CD14-positive monocyte (primary cell): ENCODE data around the gene COL15A1. TPM values are rescaled to one million over a fixed set of nuclear protein-coding genes. Genes with fewer than 3 reads are reported as not detected.

Source experiments
- DNase-seq, 3 donors: peaks; one replicate each; pipeline ENCODE4 v3.0.0-alpha.2; 2011 to 2022
- H2AFZ ChIP-seq: 2 replicates; pipeline ENCODE4 v1.6.0; 2012; ENCODE audit warnings: mild to moderate bottlenecking, low read depth, low read length, inconsistent platforms; ENCODE audit not compliant: insufficient read depth, poor library complexity, severe bottlenecking
- H3K27ac ChIP-seq, 2 donors: 1 replicate in 1 of 2; 2 replicates in 1 of 2; pipeline ENCODE4 v1.5.1; 2012 to 2013; ENCODE audit warnings: low read length in 2 of 2, control low read depth in 1 of 2, inconsistent platforms in 1 of 2, low read depth in 1 of 2, mild to moderate bottlenecking in 1 of 2
- H3K27me3 ChIP-seq, 2 donors: one replicate each; pipeline versions ENCODE4 v1.6.0 to v1.6.1; 2011 to 2013; ENCODE audit warnings: low read length in 2 of 2; ENCODE audit not compliant: control insufficient read depth in 2 of 2, insufficient read depth in 2 of 2
- H3K36me3 ChIP-seq, 2 donors: replicated peaks in 1 of 2; 1 replicate in 1 of 2; 2 replicates in 1 of 2; pipeline versions ENCODE4 v1.5.1 to v1.6.1; 2012 to 2013; ENCODE audit warnings: low read length in 2 of 2, control low read depth in 1 of 2, inconsistent platforms in 1 of 2, mild to moderate bottlenecking in 1 of 2; ENCODE audit not compliant: insufficient read depth in 2 of 2, control insufficient read depth in 1 of 2
- H3K4me1 ChIP-seq, 2 donors: 1 replicate in 1 of 2; 2 replicates in 1 of 2; pipeline versions ENCODE4 v1.5.1 to v1.6.1; 2012 to 2013; ENCODE audit warnings: low read length in 2 of 2, control low read depth in 1 of 2, inconsistent platforms in 1 of 2, mild to moderate bottlenecking in 1 of 2, moderate library complexity in 1 of 2; ENCODE audit not compliant: insufficient read depth in 2 of 2, control insufficient read depth in 1 of 2
- H3K4me2 ChIP-seq: replicated peaks from 2 replicates; pipeline ENCODE3; 2012; ENCODE audit warnings: low read length, moderate library complexity, mild to moderate bottlenecking; ENCODE audit not compliant: poor library complexity, severe bottlenecking; ENCODE audit errors: extremely low read depth
- H3K4me3 ChIP-seq, 3 experiments: fragments of 200-600 bp in 1 of 3; sonication (generic) in 1 of 3; replicated peaks in 1 of 3; 1 replicate in 2 of 3; 2 replicates in 1 of 3; pipeline ENCODE4 v1.5.1; 2011 to 2013; ENCODE audit warnings: low read length in 3 of 3, mild to moderate bottlenecking in 3 of 3, control low read depth in 2 of 3, low read depth in 2 of 3, inconsistent platforms in 1 of 3, moderate library complexity in 1 of 3
- H3K79me2 ChIP-seq: 2 replicates; pipeline ENCODE4 v1.6.0; 2012; ENCODE audit warnings: mild to moderate bottlenecking, control low read depth, inconsistent platforms, low read length, moderate library complexity; ENCODE audit not compliant: insufficient read depth
- H3K9ac ChIP-seq: 2 replicates; pipeline ENCODE4 v1.6.0; 2017; ENCODE audit warnings: low read length, mild to moderate bottlenecking; ENCODE audit not compliant: insufficient read depth, poor library complexity, severe bottlenecking
- H3K9me3 ChIP-seq, 2 donors: replicated peaks in 1 of 2; 1 replicate in 1 of 2; 2 replicates in 1 of 2; pipeline versions ENCODE4 v1.5.1 to v1.6.1; 2012 to 2013; ENCODE audit warnings: low read length in 2 of 2, control low read depth in 1 of 2; ENCODE audit not compliant: control insufficient read depth in 1 of 2, insufficient read depth in 1 of 2
- H4K20me1 ChIP-seq: 2 replicates; pipeline ENCODE4 v1.6.0; 2012; ENCODE audit warnings: mild to moderate bottlenecking, low read length, control low read depth, moderate library complexity; ENCODE audit not compliant: insufficient read depth
- H3K27ac Mint-ChIP-seq, 7 donors: one replicate each; pipeline ENCODE4 v1.8.0; 2020; ENCODE audit warnings: mild to moderate bottlenecking in 7 of 7, mixed read lengths in 7 of 7, moderate library complexity in 6 of 7, inconsistent platforms in 2 of 7
- H3K27me3 Mint-ChIP-seq, 3 donors: one replicate each; pipeline ENCODE4 v1.8.0; 2021 to 2022; ENCODE audit warnings: low read depth in 3 of 3, mild to moderate bottlenecking in 3 of 3, mixed read lengths in 3 of 3, moderate library complexity in 3 of 3, inconsistent platforms in 1 of 3
- H3K36me3 Mint-ChIP-seq, 2 donors: one replicate each; pipeline ENCODE4 v1.8.0; 2020; ENCODE audit warnings: mixed read lengths in 2 of 2, inconsistent platforms in 1 of 2, mild to moderate bottlenecking in 1 of 2
- H3K4me1 Mint-ChIP-seq: one replicate; pipeline ENCODE4 v1.8.0; 2020; ENCODE audit warnings: mild to moderate bottlenecking, mixed read lengths
- H3K4me3 Mint-ChIP-seq, 2 donors: one replicate each; pipeline ENCODE4 v1.8.0; 2020; ENCODE audit warnings: mild to moderate bottlenecking in 2 of 2, mixed read lengths in 2 of 2, moderate library complexity in 1 of 2
- H3K9me3 Mint-ChIP-seq, 7 donors: one replicate each; pipeline ENCODE4 v1.8.0; 2020 to 2022; ENCODE audit warnings: mixed read lengths in 7 of 7, mild to moderate bottlenecking in 6 of 7, moderate library complexity in 6 of 7, inconsistent platforms in 2 of 7
- WGBS: methylation state at CpG from one replicate; pipeline ENCODE4 v1.1.5; 2013; ENCODE audit warnings: missing lambda C conversion rate; ENCODE audit not compliant: insufficient coverage; 5-methylcytosine and 5-hydroxymethylcytosine counted together
- intact Hi-C, 2 donors: fragments of 100-400 bp; cut with micrococcal nuclease; formaldehyde crosslinking; loops; one replicate each; pipeline versions ENCODE4 v1.15.0 to v1.15.1; 2023
- polyA plus RNA-seq, 3 donors: library from polyadenylated mRNA; depleted of rRNA in 1 of 3; unstranded in 2 of 3; stranded (reverse) in 1 of 3; fragments of 300-500 nt in 2 of 3; fragments of >200 nt in 1 of 3; fragmentation: Illumina TruSeq in 2 of 3; gene quantifications; 1 replicate in 2 of 3; 2 replicates in 1 of 3; pipeline ENCODE4 v1.2.3, GENCODE V29; 2012 to 2021
- TF ChIP-seq, protein P1 (sequence below): fragments of 200-600 bp; IDR thresholded peaks from one replicate; pipeline ENCODE4 v1.8.0; 2022; ENCODE audit warnings: antibody characterized with exemption, mild to moderate bottlenecking

COL15A1 gene
- polyA plus RNA-seq, 3 donors = 0.03 to 0.14 (median 0.11) TPM

DNA sequence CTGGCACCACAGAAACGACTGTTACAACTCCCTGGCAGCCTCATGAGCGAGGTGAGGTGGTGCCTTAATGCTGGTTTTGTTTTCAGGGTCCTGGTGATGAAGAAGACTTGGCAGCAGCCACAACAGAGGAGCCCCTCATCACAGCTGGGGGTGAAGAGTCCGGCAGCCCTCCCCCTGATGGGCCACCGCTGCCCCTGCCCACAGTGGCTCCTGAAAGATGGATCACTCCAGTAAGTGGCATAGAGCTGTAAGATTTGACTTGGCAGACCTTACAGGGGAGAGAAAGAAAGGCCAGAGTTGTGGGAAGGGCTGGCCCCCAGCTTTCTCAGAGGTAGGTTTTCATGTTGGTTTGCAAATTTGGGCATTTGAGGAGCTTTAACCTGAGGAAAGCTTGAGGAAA is 72.2 kb downstream of the COL15A1 start:
- TF ChIP-seq, protein P1, sequence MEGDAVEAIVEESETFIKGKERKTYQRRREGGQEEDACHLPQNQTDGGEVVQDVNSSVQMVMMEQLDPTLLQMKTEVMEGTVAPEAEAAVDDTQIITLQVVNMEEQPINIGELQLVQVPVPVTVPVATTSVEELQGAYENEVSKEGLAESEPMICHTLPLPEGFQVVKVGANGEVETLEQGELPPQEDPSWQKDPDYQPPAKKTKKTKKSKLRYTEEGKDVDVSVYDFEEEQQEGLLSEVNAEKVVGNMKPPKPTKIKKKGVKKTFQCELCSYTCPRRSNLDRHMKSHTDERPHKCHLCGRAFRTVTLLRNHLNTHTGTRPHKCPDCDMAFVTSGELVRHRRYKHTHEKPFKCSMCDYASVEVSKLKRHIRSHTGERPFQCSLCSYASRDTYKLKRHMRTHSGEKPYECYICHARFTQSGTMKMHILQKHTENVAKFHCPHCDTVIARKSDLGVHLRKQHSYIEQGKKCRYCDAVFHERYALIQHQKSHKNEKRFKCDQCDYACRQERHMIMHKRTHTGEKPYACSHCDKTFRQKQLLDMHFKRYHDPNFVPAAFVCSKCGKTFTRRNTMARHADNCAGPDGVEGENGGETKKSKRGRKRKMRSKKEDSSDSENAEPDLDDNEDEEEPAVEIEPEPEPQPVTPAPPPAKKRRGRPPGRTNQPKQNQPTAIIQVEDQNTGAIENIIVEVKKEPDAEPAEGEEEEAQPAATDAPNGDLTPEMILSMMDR = no peak
- Histone ChIP-seq H3K9ac (no peak overlapping the region), H3K79me2 (no peaks in the 10 kb centered on the region), H3K27ac (no peak overlapping the region), H3K9me3 (peaks cover 6 to 15% of the 10 kb centered on the region in 2 donors), H3K27me3 (no peaks in the 10 kb centered on the region), H3K4me1 (no peaks in the 10 kb centered on the region), H3K36me3 (no peaks in the 10 kb centered on the region), H4K20me1 (no peaks in the 10 kb centered on the region), H3K4me3 (no peak overlapping the region), H3K4me2 (no peak overlapping the region), H2AFZ (no peak overlapping the region)
- intact Hi-C loops = no loop called here
- H3K36me3 Mint-ChIP-seq = peaks cover 0 to 1% of the 10 kb centered on the region in 2 donors
- DNase-seq = no peak
- peaks cover 3 to 9% (median 4%) of the 10 kb centered on the region in 3 donors for H3K27me3 Mint-ChIP-seq
- H3K4me3 Mint-ChIP-seq = no peak overlapping the region
- H3K27ac Mint-ChIP-seq = peak overlapping the region in 1 of 7 donors; percentile 27
- 97% methylated on average over 3 of the region's 4 CpGs for WGBS
- no peaks in the 10 kb centered on the region for H3K4me1 Mint-ChIP-seq
- peaks cover 0 to 21% (median 10%) of the 10 kb centered on the region in 7 donors for H3K9me3 Mint-ChIP-seq

DNA sequence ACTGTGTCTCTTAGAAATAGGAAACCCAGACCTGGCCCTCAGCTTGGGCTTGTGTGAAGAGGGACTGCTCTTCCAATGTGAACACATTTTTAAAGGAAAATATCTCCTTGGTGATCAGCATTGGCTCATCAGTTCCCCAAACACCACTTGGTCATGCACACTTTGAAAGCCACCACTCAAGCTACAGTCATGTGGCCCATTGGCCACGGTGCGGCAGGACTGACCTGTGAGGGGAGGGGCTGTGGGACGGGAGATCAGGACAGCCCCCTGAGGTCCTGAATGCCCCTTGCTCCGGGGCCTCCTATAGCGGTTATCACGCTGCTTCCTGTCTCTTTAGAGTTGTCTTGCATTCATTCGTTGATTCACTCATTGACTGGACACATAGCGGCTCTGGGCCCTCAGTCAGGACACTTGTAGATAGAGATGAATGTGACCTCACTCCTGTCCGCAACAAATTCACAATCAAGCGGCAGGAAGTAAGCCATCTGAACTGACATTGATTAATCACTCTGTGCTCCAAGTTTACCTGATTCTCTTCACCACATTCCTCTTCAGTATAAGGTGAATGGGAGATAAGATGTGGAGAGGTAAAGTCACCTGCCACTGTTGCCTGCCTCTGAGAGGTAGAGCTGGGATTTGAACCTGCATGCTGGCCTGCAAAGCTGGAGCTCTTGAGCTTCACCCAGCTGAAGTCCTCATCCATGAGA is 73.1 kb downstream of the COL15A1 start:
- Mint-ChIP-seq H3K9me3 (peaks cover 0 to 16% (median 7%) of the 10 kb centered on the region in 7 donors), H3K4me3 (no peak overlapping the region)

More for the DNA sequence above, 73.1 kb downstream of the COL15A1 start:
- no peaks in the 10 kb centered on the region for H3K4me1 Mint-ChIP-seq
- no peaks in the 10 kb centered on the region for H4K20me1 ChIP-seq
- no peaks in the 10 kb centered on the region for H3K27me3 ChIP-seq
- 93% methylated on average over 4 of the region's 10 CpGs for WGBS
- intact Hi-C loops = no loop called here
- H3K36me3 Mint-ChIP-seq = peaks cover 0 to 1% of the 10 kb centered on the region in 2 donors
- TF ChIP-seq, protein P1 = no peak
- no peak overlapping the region for H3K4me2 ChIP-seq
- peaks cover 6 to 8% of the 10 kb centered on the region in 2 donors for H3K9me3 ChIP-seq
- DNase-seq = no peak
- peaks cover 3 to 11% (median 7%) of the 10 kb centered on the region in 3 donors for H3K27me3 Mint-ChIP-seq
- H3K27ac ChIP-seq = no peak overlapping the region
- no peak overlapping the region for H2AFZ ChIP-seq
- no peaks in the 10 kb centered on the region for H3K36me3 ChIP-seq
- no peaks in the 10 kb centered on the region for H3K4me1 ChIP-seq
- no peak overlapping the region for H3K9ac ChIP-seq
- no peak overlapping the region for H3K27ac Mint-ChIP-seq
- H3K4me3 ChIP-seq = no peak overlapping the region
- H3K79me2 ChIP-seq = no peaks in the 10 kb centered on the region
